Heart left ventricle (tissue), 13 donors: ENCODE results near the gene AP1M2.

Experiments
- CTCF ChIP-seq, 12 donors: fragments of 200-600 bp; sonication (generic) in 4 of 12; IDR thresholded peaks; one replicate each; pipeline versions ENCODE4 v1.5.0 to v1.8.0; 2018 to 2022; ENCODE audit warnings: antibody characterized with exemption in 12 of 12, mild to moderate bottlenecking in 5 of 12
- POLR2A ChIP-seq, 2 donors: fragments of 450-650 bp; IDR thresholded peaks; one replicate each; pipeline ENCODE4 v1.6.1; 2017; ENCODE audit warnings: antibody characterized with exemption in 2 of 2, mild to moderate bottlenecking in 2 of 2, moderate library complexity in 2 of 2
- donor health status: ischemic (EF 13 %, LVEDD 7.1; RV severe dilation, severe dysfunction).
- donor health status: DM: no; HTN: yes; CAD: no.
- donor health status: DM: no; HTN: no; CAD: no.
- donor health status: ischemic (EF 25% LVEDD 6.9; RV normal size, moderate dysfunction).
- donor health status: ischemic (EF 25% LVEDD 5.7; RV mildly dilated, moderate dysfunction).
- donor health status: ischemic (EF 35%, LVEDD 5.7; RV mildly dilated, moderate dysfunction).
- donor health status: nonischemic (EF 11% LVEDD 7.7; RV severe dilation, severe dysfunction).
- donor health status: DM: yes; HTN: yes; CAD: no.
- donor health status: PGD.
- donor health status: ischemic (EF 29% LVEDD 5.4; RV normal size, mild dysfunction).
- donor health status: nonischemic (EF 23%, LVEDD 6.1; RV moderate dilation, normal function).

DNA sequence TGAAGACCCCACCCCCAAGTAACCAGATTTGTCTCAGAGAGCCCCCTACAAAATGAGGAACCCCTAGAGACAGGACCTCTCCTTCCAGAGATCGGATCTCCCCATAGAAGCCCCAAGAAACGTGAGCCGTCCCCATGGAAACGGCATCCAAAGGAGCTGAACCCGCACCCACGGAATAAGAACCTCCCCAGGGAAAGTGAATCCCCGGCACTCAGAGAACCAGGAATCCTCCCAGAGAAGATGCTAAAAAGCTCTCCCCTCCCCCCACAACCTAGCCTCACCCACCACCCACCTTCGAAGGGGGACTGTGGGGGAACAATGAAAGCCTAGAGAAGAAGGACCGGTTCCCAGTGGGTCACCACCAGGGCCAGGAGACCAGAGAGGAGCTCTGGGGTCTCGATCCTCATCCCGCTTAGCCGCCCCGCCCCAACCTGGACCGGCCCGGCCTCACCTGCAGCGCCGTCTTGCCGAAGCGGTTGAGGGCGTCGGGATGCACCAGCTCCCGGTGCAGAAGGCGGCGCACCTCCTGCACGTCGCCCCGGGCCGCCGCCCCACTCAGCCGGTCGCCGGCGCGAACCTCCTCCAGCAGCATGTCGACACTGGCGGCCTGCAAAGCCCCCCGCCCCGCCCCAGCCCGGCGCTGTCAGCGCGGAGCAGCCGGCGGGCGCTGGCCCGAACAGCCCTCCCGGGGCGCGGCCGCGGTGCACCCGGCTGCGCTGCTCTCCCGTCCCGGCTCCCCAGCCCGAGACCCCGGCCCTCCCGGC is 18.9 kb downstream of the AP1M2 start:
- TF ChIP-seq POLR2A (IDR thresholded peaks at IDR 0.05) (no peak), CTCF (IDR thresholded peaks at IDR 0.05) (no peak)
